DMS53 treated with DMSO at 0.1 percent for 48 hours (cell line): ENCODE results near the gene HBQ1.
"Not testable (repeated sequence)": the region's sequence is repeated elsewhere in the genome, so short reads cannot be mapped to it uniquely, and the experiment has no call there.

Experiments used
- DNase-seq: peaks from one replicate; lab custom pipeline; 2025; ENCODE audit not compliant: unreplicated experiment; lab: John Stamatoyannopoulos, UW

Gene HBQ1

DNA sequence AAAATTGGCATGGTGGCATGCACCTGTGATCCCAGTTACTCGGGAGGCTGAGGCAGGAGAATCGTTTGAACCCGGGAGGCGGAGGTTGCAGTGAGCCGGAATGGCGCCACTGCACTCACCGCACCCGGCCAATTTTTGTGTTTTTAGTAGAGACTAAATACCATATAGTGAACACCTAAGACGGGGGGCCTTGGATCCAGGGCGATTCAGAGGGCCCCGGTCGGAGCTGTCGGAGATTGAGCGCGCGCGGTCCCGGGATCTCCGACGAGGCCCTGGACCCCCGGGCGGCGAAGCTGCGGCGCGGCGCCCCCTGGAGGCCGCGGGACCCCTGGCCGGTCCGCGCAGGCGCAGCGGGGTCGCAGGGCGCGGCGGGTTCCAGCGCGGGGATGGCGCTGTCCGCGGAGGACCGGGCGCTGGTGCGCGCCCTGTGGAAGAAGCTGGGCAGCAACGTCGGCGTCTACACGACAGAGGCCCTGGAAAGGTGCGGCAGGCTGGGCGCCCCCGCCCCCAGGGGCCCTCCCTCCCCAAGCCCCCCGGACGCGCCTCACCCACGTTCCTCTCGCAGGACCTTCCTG lies at the start of gene HBQ1:
Gene HBQ1, plus strand, starts transcription at position 359 of the 575 bp plus-strand sequence. Its CDS starts 28 bp downstream, at position 387.
- DNase-seq, result no peak

DNA sequence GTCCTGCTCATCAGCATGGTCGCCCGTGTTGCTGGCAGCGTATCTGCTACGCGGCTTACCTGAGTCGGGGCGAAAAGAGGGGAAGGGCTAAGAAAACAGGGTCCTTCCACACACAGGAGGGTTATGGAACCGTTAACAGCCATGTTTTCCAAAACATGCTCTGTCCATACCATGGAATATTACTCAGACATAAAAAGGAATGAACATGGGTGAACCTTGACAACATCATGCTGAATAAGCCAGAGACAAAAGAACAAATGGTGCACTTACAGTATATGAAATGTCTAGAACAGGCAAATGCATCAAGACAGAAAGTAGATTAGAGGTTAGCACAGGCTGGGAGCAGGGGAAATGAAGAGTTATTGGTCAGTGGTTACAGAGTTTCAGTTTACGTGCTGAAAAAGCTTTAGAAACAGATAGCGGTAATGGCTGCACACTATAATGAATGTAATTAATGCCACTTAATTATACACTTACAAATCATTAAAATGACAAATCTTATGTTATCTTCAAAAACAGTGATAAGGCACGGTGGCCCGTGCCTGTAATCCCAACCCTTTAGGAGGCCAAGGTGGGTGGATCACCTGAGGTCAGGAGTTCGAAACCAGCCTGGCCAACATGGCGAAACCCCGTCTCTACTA lies 49.6 kb upstream of the HBQ1 start:
- no peak for DNase-seq

GRCh38 chr16:132120-132519 lies 48.1 kb upstream of the HBQ1 start:
- no peak for DNase-seq

- no peak for DNase-seq
Observed at GRCh38 chr16:133716-134115, 46.5 kb upstream of the HBQ1 start.

GRCh38 chr16:138049-138417 lies 42.2 kb upstream of the HBQ1 start:
- no peak for DNase-seq

GRCh38 chr16:140175-140857 lies 39.9 kb upstream of the HBQ1 start:
- DNase-seq, result no peak

- no peak for DNase-seq
Observed at GRCh38 chr16:142405-142967, 37.8 kb upstream of the HBQ1 start.

DNA sequence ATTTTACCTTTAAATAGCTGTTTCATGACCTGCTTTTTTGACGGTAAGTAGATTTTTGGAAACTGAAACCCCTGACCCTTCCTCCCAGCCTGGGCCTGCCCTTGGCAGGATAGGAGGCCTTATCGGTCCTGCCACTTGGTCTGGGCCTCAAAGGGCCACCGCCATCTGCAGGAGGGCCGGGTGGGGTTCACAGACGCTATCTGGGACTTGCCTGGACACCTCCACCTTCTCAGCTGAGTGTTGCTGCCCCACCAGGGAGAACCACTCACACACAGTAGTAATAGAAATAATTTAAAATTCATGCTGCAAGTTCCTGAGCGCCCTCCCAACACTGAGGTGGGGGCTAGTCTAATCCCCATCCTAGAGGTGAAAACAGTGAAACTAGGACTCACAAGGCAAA lies 37.2 kb upstream of the HBQ1 start:
- no peak for DNase-seq

DNA sequence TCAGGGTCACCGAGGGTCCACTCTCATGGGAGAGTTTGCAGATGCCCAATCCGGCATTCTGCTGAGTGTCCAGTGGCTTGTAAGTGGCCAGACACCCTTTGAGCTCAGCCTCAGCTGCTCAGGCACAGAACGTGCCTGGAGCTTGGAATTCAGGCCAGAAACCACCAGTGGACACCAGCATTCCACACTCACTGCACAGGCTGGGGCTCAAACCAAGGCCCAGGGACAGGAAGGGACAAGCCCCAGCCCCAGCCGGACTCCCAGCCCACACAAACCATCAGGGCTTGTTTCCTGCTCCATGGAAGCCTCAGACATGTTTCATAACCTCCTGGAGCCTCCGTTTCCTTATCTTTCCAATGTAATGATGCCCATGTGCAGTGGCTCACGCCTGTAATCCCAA lies 36.8 kb upstream of the HBQ1 start:
- DNase-seq, result no peak

DNA sequence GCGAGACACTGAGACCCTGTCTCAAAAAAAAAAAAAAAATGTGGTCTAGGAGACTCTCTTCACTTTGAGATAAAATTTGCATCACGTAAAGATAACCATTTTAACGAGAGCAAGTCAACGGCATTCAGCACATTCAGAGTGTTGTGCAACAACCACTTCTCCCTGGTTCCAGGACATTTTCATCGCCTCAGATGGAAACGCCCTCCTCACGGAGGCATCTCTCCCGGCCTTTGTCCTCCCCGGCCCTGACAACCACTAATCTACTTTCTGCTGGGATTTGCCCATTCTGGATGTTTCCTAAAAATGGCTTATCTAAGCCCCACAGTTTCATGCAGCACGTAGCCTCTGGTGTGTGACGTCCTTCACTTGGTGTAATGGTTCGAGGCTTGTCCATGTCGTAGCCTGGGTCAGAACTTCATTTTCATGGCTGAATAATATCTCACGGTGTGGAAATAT lies 35.4 kb upstream of the HBQ1 start:
- DNase-seq, result no peak

DNA sequence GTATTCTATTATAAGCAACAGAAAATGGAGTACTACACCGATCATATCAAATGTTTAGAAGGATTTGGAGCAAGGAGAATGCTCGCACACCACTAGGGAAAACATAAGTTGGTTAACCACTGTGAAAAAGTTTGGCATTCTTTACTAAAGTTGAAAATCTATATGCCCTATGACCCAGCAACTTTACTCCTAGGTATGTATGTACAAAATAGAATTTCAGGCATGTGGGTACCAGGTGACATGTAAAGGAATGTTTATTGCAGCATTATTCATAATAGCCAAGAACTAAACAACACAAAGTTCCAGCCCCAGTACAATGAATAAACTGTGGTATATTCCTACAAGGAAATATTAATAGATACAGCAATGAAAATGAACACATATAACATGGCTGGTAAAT lies 33.6 kb upstream of the HBQ1 start:
- DNase-seq, result no peak

DNA sequence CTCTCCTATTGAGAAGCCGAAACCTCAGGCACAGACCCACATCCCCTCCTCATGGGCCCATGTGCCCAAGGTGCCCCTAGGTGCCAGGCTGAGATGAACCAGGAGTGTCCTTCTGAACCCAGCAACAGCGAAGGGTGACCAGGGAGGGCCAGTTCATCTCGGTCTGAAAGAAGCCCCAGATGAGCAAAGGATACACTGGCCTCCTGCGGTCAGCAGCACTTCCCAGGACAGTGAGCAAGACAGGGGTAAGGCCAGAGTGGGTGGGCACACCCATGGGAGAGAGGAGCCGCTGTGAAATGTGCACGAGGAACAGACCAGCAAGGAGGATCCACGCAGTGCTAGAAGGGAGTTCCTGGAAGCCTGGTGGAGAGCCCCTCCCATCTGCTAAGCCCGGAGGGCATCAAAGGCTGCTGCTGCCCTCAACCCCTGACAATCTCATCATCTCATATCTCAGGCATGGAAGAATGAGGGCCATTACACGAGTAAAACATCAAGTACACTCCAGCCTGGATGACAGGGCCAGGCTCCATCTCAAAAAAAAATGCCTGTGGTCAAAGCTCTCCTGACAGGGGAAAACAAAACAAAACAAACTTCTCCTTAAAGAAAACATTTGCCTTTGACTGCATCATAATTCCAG lies 31.1 kb upstream of the HBQ1 start:
- DNase-seq, result no peak

GRCh38 chr16:152141-153128 lies 27.8 kb upstream of the HBQ1 start, which contains the start of gene HBZ:
HBZ (plus strand) TSS chr16:152644; CDS start chr16:152910, 266 bp downstream.
- DNase-seq, result no peak

GRCh38 chr16:153129-153521 lies 27.1 kb upstream of the HBQ1 start:
- not testable (repeated sequence) for DNase-seq

GRCh38 chr16:153550-154216 lies 26.6 kb upstream of the HBQ1 start:
- DNase-seq, result not testable (repeated sequence)

DNA sequence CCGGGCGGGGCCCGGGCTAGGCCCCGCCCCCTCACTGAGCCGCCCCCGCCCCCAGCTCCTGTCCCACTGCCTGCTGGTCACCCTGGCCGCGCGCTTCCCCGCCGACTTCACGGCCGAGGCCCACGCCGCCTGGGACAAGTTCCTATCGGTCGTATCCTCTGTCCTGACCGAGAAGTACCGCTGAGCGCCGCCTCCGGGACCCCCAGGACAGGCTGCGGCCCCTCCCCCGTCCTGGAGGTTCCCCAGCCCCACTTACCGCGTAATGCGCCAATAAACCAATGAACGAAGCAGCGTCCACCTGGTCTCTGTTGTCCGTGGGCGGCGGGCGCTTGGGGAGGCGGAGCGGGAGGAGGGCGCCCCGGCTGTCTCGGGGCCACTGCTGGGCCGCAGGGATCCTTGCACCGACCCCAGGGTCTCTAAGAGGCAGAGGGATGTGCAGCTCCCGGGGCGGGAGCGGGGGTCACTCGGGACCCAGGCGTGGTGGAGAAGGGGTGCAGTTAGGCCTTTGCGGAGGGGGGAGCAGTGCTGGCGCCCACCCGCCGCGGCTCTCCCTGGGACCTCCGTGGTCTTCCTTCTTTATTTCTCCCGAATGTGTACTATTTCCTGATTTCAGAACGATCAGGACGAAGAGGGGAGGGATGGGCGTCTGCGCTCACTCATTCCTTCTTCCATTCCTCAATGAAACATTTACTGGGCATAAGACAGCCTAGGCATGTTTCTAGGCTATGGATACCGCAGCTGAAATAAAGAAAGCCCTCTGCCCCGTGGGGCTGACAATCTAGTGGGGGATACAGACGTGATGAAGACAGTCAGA lies 25.8 kb upstream of the HBQ1 start:
- no peak for DNase-seq

DNA sequence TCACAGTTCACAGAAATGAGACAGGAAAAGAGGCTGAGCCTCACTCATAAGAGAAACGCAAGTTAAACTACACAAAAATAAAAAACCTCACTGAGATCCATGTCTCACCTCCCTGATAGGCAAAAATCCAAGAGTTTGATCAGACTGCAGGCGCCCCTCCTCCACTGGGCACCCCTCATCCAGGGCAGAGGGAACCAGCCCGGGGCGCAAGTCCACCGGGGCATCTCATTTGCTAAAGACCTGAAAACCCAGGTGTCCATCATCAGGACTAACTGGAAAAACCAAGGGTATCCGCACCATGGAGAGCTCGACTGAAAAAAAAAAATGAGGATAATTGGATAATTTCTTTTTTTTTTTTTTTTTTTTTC lies 25.2 kb upstream of the HBQ1 start:
- DNase-seq, result no peak

DNA sequence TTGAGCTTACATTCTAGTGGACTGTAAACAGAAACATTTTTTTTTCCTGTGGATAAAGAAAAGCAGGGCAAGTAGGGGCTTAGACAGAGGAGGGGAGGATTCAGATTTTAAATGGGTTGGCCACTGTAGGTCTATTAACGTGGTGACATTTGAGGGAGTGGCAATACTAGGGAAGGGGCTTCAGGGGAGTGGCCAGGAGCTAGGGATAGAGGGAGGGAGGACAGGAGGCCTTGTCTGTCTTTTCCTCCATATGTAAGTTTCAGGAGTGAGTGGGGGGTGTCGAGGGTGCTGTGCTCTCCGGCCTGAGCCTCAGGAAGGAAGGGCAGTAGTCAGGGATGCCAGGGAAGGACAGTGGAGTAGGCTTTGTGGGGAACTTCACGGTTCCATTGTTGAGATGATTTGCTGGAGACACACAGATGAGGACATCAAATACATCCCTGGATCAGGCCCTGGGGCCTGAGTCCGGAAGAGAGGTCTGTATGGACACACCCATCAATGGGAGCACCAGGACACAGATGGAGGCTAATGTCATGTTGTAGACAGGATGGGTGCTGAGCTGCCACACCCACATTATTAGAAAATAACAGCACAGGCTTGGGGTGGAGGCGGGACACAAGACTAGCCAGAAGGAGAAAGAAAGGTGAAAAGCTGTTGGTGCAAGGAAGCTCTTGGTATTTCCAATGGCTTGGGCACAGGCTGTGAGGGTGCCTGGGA lies 21.0 kb upstream of the HBQ1 start:
- DNase-seq, result no peak
